ENCODE measurements around the gene RNLS. TPM values are rescaled to one million over a fixed set of nuclear protein-coding genes. Genes with fewer than 3 reads are reported as not detected.

The RNLS gene
- total RNA-seq, 1 donor from 2014 or later, result 10.2 TPM

GRCh38 chr10:88553116-88553752 lies 29.9 kb downstream of the RNLS start:
- DNase-seq (ENCODE audit: low spot score), result no peak

- DNase-seq (ENCODE audit: low spot score), result no peak
These were observed 31.9 kb downstream of the RNLS start for GRCh38 chr10:88551246-88551645.

GRCh38 chr10:88546497-88546896 lies 36.6 kb downstream of the RNLS start:
- no peak for DNase-seq (ENCODE audit: low spot score)

GRCh38 chr10:88545359-88545758 lies 37.8 kb downstream of the RNLS start:
- DNase-seq (ENCODE audit: low spot score), result no peak

GRCh38 chr10:88544140-88544870 lies 38.8 kb downstream of the RNLS start:
- DNase-seq (ENCODE audit: low spot score), result no peak

- no peak for DNase-seq (ENCODE audit: low spot score)
These were observed 40.6 kb downstream of the RNLS start for GRCh38 chr10:88542522-88542921.

GRCh38 chr10:88541116-88541626 lies 41.9 kb downstream of the RNLS start:
- DNase-seq (ENCODE audit: low spot score), result no peak

- DNase-seq (ENCODE audit: low spot score), result no peak
These were observed 42.8 kb downstream of the RNLS start for GRCh38 chr10:88540351-88540750.

GRCh38 chr10:88538048-88538447 lies 45.1 kb downstream of the RNLS start:
- no peak for DNase-seq (ENCODE audit: low spot score)

GRCh38 chr10:88537322-88537721 lies 45.8 kb downstream of the RNLS start:
- no peak for DNase-seq (ENCODE audit: low spot score)

- DNase-seq (ENCODE audit: low spot score), result no peak
These were observed 46.7 kb downstream of the RNLS start for GRCh38 chr10:88536437-88536836.

- DNase-seq (ENCODE audit: low spot score), result no peak
These were observed 48.9 kb downstream of the RNLS start for GRCh38 chr10:88534072-88534665.

- no peak for DNase-seq (ENCODE audit: low spot score)
These were observed 51.6 kb downstream of the RNLS start for GRCh38 chr10:88531392-88532052.

- no peak for DNase-seq (ENCODE audit: low spot score)
These were observed 52.3 kb downstream of the RNLS start for GRCh38 chr10:88530629-88531391.

GRCh38 chr10:88530093-88530492 lies 53.0 kb downstream of the RNLS start:
- DNase-seq (ENCODE audit: low spot score), result no peak

GRCh38 chr10:88528806-88529570 lies 54.1 kb downstream of the RNLS start:
- DNase-seq (ENCODE audit: low spot score), result no peak

GRCh38 chr10:88528201-88528600 lies 54.9 kb downstream of the RNLS start:
- no peak for DNase-seq (ENCODE audit: low spot score)

- DNase-seq (ENCODE audit: low spot score), result no peak
These were observed 55.9 kb downstream of the RNLS start for GRCh38 chr10:88527245-88527644.

GRCh38 chr10:88526501-88527105 lies 56.5 kb downstream of the RNLS start:
- DNase-seq (ENCODE audit: low spot score), result no peak

All from mesenteric fat pad (tissue), 1 donor.